OCI-LY7 (cell line): Measurements from ENCODE around the gene IL12B. TPM values are rescaled to one million over a fixed set of nuclear protein-coding genes. Genes with fewer than 3 reads are reported as not detected.
"Not testable (repeated sequence)": the region's sequence is repeated elsewhere in the genome, so short reads cannot be mapped to it uniquely, and the experiment has no call there.

Source experiments
- Bru-seq: library from RNA; stranded (reverse); fragments of 400-500 nt; gene quantifications from one replicate; lab custom pipeline; 2021; lab: Mats Ljungman, UMichigan
- BruChase-seq, 2 experiments: library from RNA; stranded (reverse); fragments of 400-500 nt; gene quantifications; one replicate each; lab custom pipeline; 2021; lab: Mats Ljungman, UMichigan
- BruUV-seq: library from RNA; stranded (reverse); fragments of 400-500 nt; replicated peaks from 2 replicates; lab custom pipeline; 2021; lab: Mats Ljungman, UMichigan
- CTCF ChIA-PET: fragments of 300-600 bp; sonication (Branson Sonifier 250); formaldehyde crosslinking; loops from one replicate; lab custom pipeline; 2022; ENCODE audit warnings: antibody characterized with exemption; ENCODE audit not compliant: unreplicated experiment; lab: Charles Lee
- POLR2A ChIA-PET: fragments of 300-600 bp; sonication (Branson Sonifier 250); formaldehyde crosslinking; loops from one replicate; lab custom pipeline; 2022; ENCODE audit warnings: antibody characterized with exemption; lab: Charles Lee
- DNase-seq: peaks from one replicate; pipeline ENCODE4 v3.0.0-alpha.2; 2015; ENCODE audit warnings: low spot score
- H2AFZ ChIP-seq: fragments of 200-600 bp; sonication (generic), shearing (Covaris generic); 2 replicates; pipeline ENCODE4 v1.6.1; 2014; ENCODE audit warnings: mild to moderate bottlenecking, antibody characterized with exemption, low read length, moderate library complexity
- H3K27ac ChIP-seq: fragments of 200-600 bp; sonication (generic); 2 replicates; pipeline ENCODE4 v1.5.1; 2014; ENCODE audit warnings: mixed run types, low read depth, mild to moderate bottlenecking, moderate library complexity, low read length, inconsistent platforms; ENCODE audit not compliant: poor library complexity, severe bottlenecking
- H3K36me3 ChIP-seq: fragments of 200-600 bp; sonication (generic); 2 replicates; pipeline ENCODE4 v1.6.1; 2014; ENCODE audit warnings: mild to moderate bottlenecking, antibody characterized with exemption, low read length, moderate library complexity, mixed read lengths; ENCODE audit not compliant: insufficient read depth
- H3K4me1 ChIP-seq: fragments of 200-600 bp; sonication (generic); 2 replicates; pipeline ENCODE4 v1.5.1; 2014; ENCODE audit warnings: mild to moderate bottlenecking, low read length; ENCODE audit not compliant: insufficient read depth, poor library complexity, severe bottlenecking
- H3K4me2 ChIP-seq: fragments of 200-600 bp; sonication (generic); 2 replicates; pipeline ENCODE4 v1.6.1; 2014; ENCODE audit warnings: mild to moderate bottlenecking, low read length
- H3K4me3 ChIP-seq: fragments of 200-600 bp; sonication (generic); 2 replicates; pipeline ENCODE4 v1.5.1; 2014; ENCODE audit warnings: mild to moderate bottlenecking, low read depth, low read length; ENCODE audit not compliant: poor library complexity, severe bottlenecking
- H3K79me2 ChIP-seq: fragments of 200-600 bp; sonication (generic); 2 replicates; pipeline ENCODE4 v1.6.1; 2016; ENCODE audit warnings: low read depth, mild to moderate bottlenecking, low read length, moderate library complexity, mixed read lengths; ENCODE audit not compliant: insufficient read depth
- H3K9me2 ChIP-seq: fragments of 200-600 bp; sonication (generic); 2 replicates; pipeline ENCODE4 v1.6.1; 2016; ENCODE audit warnings: mild to moderate bottlenecking, low read length, mixed read lengths; ENCODE audit not compliant: insufficient read depth
- H3K9me3 ChIP-seq: fragments of 200-600 bp; sonication (generic); 2 replicates; pipeline ENCODE4 v1.6.1; 2014; ENCODE audit warnings: mild to moderate bottlenecking, mixed run types, low read length, mixed read lengths
- H4K20me1 ChIP-seq: fragments of 200-600 bp; sonication (generic); 2 replicates; pipeline ENCODE4 v1.6.1; 2014; ENCODE audit warnings: mild to moderate bottlenecking, antibody characterized with exemption, low read length, moderate library complexity, mixed read lengths; ENCODE audit not compliant: insufficient read depth
- EZH2phosphoT487 ChIP-seq: fragments of 200-600 bp; sonication (generic); IDR thresholded peaks from 2 replicates; pipeline ENCODE4 v1.6.1; 2018; ENCODE audit warnings: low read depth, borderline replicate concordance, mild to moderate bottlenecking, mixed run types, antibody characterized with exemption, low read length, moderate library complexity, mixed read lengths
- intact Hi-C: fragments of 100-400 bp; cut with micrococcal nuclease; formaldehyde crosslinking; loops from one replicate; pipeline ENCODE4 v1.10.0; 2022; ENCODE audit not compliant: unreplicated experiment
- long read RNA-seq: library from polyadenylated mRNA; stranded (forward); transcript quantifications from one replicate; pipeline ENCODE4 v2.0.0, GENCODE V29; 2022
- total RNA-seq, 2 experiments: library from RNA; depleted of rRNA in 1 of 2; stranded (reverse); fragments of >200 nt in 1 of 2; shearing (Covaris generic) in 1 of 2; gene quantifications; 2 replicates each; pipeline ENCODE4 v1.2.3, GENCODE V29; 2014 to 2022
- TF ChIP-seq, protein P1 (sequence below): fragments of 200-600 bp; sonication (generic); conservative IDR thresholded peaks from 2 replicates; pipeline ENCODE4 v1.5.1; 2014; ENCODE audit warnings: mild to moderate bottlenecking, antibody characterized with exemption, low read length, moderate library complexity, mixed read lengths

Gene IL12B
- total RNA-seq (2014; rRNA removed; shearing (Covaris generic)) (not detected in 2 replicates), total RNA-seq (2022) (not detected in 2 replicates), Bru-seq, nascent RNA (percentile 10 among the genes with signal in this experiment), BruChase-seq, experiment 1, labeled RNA remaining after a 6-hour chase (not detected), BruChase-seq, experiment 2, labeled RNA remaining after a 2-hour chase (percentile 15 among the genes with signal in this experiment)
- long read RNA-seq: 0 reads

DNA sequence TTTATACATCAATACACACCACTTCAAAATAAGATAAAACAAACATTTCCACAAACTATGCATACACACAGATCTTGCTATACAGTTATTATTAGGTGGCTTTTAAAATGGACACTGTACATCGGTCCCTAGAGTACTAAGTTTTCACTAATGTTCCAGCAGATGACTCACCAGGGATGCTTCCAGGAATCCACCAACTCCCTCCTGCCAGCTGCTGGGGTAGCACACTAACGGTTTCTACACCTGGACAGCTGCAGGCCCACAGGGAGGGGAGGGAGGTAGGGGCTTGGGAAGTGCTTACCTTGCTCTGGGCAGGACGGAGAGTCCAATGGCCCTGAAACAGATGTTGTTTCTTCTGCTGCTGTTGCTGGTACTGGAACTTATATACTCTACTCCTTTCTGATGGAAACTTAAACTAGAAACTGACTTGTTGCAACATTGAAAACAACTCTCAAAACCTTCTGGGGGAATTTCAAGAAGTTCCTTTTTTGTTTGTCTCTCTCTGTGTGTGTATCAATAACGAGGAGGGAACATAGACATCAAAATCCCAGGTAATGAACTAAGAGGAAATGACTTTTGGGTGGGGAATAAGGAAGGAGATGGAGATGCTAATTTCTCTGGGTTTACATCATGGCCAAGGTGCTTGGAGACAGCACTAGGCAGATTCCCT lies at the start of gene IL12B:
TSS of gene IL12B (minus strand) at position 357 of the 670 bp plus-strand sequence. CDS start 3,705 bp downstream, outside the sequence.
- intact Hi-C loops: loop anchor here (5.0 kb wide), 1 partner anchor 97 kb away; no protein-coding TSS in a partner anchor
- H3K9me2 ChIP-seq: no peaks in the 10 kb centered on the region
- H3K27ac ChIP-seq: no peak within 1 kb of the TSS
- no peak for DNase-seq
- no peaks in the 10 kb centered on the region for H4K20me1 ChIP-seq
- BruUV-seq: no TSS peak
- ChIA-PET POLR2A (no interaction called here), CTCF (no interaction called here)
- peaks cover 36% of the 10 kb centered on the region for H3K4me1 ChIP-seq
- no peaks in the 10 kb centered on the region for H3K9me3 ChIP-seq
- H3K4me3 ChIP-seq: peak within 1 kb of the TSS; percentile 72
- H3K79me2 ChIP-seq: no peaks in the 10 kb centered on the region
- TF ChIP-seq EZH2phosphoT487: no peak
- TF ChIP-seq, protein P1, sequence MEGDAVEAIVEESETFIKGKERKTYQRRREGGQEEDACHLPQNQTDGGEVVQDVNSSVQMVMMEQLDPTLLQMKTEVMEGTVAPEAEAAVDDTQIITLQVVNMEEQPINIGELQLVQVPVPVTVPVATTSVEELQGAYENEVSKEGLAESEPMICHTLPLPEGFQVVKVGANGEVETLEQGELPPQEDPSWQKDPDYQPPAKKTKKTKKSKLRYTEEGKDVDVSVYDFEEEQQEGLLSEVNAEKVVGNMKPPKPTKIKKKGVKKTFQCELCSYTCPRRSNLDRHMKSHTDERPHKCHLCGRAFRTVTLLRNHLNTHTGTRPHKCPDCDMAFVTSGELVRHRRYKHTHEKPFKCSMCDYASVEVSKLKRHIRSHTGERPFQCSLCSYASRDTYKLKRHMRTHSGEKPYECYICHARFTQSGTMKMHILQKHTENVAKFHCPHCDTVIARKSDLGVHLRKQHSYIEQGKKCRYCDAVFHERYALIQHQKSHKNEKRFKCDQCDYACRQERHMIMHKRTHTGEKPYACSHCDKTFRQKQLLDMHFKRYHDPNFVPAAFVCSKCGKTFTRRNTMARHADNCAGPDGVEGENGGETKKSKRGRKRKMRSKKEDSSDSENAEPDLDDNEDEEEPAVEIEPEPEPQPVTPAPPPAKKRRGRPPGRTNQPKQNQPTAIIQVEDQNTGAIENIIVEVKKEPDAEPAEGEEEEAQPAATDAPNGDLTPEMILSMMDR: no peak
- H3K36me3 ChIP-seq: no peaks in the 10 kb centered on the region
- peak within 1 kb of the TSS; percentile 85; the same call in 1 of the 2 replicates for H2AFZ ChIP-seq
- peak within 1 kb of the TSS; percentile 68 for H3K4me2 ChIP-seq

DNA sequence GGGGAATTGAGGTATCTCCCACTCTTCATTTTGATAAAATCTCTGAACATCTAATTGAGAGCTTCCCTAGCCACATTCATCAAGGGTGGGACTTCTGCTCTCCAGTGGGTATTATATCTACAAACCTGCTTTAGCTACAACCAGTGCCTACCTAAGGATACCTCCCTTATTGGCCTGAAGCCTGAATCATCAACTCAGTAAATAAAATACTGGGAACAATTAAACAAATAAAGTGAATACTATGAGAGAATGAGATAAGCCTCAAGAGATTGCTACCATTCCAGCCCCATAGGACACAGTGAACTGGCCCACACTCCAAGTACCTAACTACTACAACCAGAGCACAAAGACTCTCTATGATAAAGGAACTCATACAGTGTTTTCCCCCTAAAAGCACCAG lies 47.4 kb upstream of the IL12B start:
- Histone ChIP-seq H3K27ac (no peak overlapping the region), H3K4me1 (no peaks in the 10 kb centered on the region), H3K4me3 (no peak overlapping the region), H3K9me3 (peaks cover 7% of the 10 kb centered on the region; the same call in 1 of the 2 replicates), H4K20me1 (no peaks in the 10 kb centered on the region), H3K79me2 (no peaks in the 10 kb centered on the region), H3K4me2 (no peak overlapping the region), H3K9me2 (no peaks in the 10 kb centered on the region), H2AFZ (no peak overlapping the region), H3K36me3 (no peaks in the 10 kb centered on the region)
- no TSS peak for BruUV-seq
- intact Hi-C loops: no loop called here
- ChIA-PET POLR2A (no interaction called here), CTCF (no interaction called here)
- no peak for TF ChIP-seq EZH2phosphoT487
- TF ChIP-seq, protein P1: no peak
- no peak for DNase-seq

DNA sequence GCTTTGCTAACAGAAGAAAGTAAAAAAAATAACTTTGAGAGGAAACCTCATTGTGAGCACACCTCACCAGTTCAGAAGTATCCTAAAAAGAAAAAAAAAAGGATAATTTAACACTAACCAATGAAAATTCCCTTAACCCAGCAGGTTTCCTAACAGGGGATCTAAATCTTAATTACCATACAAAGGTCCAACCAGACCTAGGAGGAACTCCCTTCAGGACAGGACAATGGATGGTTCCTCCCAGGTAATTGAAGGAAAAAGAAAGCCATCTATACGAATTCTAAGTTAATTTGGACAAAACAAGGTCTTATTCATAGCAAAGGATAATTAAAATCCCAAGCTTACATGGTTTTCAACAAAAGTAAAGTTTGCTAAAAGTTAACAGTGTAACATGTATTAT lies 37.6 kb upstream of the IL12B start:
- CTCF ChIA-PET, H3K4me1 ChIP-seq, H3K36me3 ChIP-seq, H3K9me3 ChIP-seq, BruUV-seq, intact Hi-C loops, H3K4me3 ChIP-seq, H2AFZ ChIP-seq, DNase-seq, H3K79me2 ChIP-seq, H3K4me2 ChIP-seq, H3K9me2 ChIP-seq, H3K27ac ChIP-seq, H4K20me1 ChIP-seq: not testable (repeated sequence)
- POLR2A ChIA-PET: interaction anchor here (0.6 kb wide), 1 partner anchor 821 kb away, joined by 3 read pairs; no protein-coding TSS in a partner anchor

DNA sequence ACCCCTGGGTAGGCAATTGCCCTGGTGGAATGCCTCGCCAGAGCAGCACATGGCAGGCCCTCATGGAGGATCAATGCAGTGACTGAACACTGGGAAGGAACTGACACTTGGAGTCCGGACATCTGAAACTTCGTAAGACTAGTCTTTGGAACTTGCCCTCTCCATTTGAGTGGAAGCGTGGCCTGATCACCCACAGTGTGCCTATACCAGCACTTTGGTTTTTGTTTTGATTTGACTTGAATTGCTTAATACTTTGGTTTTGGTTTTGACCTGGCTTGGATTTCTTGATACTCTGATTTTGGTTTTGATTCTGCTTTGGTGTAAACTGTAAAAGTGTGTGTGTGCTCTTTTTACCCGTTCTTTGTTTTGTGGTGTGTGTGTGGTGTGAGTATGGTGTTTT lies 36.5 kb upstream of the IL12B start:
- H3K4me3 ChIP-seq, H3K4me2 ChIP-seq, CTCF ChIA-PET, H4K20me1 ChIP-seq, POLR2A ChIA-PET, H3K4me1 ChIP-seq, DNase-seq, H3K9me2 ChIP-seq, H3K79me2 ChIP-seq, H3K9me3 ChIP-seq, H3K36me3 ChIP-seq, BruUV-seq, intact Hi-C loops, H3K27ac ChIP-seq, H2AFZ ChIP-seq: not testable (repeated sequence)
